CD4-positive, alpha-beta T cell treated with Interleukin-17A for 1 hour (primary cell): ENCODE data around the gene DRAM1.

Experiments used
- DNase-seq: peaks from one replicate; pipeline ENCODE4 v3.0.0-alpha.2; 2020

Gene DRAM1

DNA sequence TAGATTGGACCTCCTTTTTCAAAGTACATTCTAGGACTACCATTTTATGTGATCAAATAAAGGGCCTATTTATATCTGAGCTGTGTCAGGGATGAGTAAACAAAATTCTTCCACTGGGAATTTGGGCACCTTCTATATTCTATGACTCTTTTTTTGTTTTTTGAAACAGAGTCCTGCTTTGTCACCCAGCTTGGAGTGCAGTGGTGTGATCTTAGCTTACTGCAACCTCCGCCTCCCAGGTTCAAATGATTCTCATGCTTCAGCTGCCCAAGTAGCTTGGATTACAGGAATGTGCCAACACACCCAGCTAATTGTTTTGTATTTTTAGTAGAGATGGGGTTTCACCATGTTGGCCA is 64.8 kb downstream of the DRAM1 start:
- no peak for DNase-seq

DNA sequence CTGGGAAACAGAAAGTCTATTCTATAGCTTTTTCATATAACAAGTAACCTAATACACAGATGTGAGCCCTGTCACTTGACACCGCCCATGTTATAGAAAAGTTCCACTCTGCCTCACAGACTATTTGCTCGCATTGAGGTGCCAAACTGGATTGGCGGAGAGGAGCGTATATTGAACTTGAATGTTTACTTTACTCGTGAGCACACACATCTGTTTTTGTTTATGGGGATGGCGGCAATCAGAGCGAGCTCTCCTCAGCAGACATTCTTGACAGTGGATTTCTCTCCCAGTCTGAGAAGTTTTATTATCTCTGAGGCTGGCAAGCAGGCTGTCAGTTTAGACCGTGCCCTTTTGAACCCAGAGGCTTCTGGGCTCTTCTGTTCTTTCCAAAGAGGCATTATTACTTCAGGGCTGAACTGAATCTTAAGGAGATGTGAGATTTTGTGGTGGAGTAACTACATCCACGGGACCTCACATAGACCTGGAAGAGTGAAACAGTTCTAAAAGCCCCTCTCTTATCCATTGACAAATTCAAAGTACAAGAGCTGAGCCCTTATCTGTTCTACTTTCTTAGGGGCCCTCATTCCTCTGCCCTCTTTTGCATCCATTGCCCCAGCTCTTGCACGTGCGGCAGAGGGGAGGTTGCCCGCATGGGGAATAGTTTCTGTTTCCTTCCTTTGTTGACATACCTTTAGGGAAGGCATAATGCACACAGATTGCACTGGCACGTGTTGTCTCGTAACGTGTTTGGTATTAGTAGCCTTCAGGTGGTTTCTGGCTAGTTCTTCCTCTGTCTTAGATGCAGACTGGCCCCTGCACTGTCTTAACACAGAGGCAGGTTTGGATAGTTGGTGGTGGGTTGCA is 68.2 kb downstream of the DRAM1 start:
- no peak for DNase-seq

DNA sequence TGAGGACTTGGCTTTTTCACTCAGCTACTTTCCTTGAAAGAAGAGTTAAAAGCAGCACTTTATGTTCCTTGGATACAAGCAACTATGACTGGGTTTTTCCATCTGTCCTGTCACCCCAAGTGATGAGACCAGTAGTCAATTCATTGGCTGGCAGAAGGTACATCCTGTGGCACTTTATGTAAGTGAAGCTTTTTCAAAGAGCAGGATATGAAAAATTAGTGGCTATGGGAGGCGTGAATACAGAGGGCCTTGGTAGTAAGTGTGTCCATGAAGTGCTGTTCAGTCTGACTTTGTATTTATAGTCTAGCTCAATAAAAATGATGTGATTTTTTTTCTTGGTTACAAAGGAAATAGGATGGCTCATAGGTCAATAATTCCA is 68.8 kb downstream of the DRAM1 start:
- no peak for DNase-seq

DNA sequence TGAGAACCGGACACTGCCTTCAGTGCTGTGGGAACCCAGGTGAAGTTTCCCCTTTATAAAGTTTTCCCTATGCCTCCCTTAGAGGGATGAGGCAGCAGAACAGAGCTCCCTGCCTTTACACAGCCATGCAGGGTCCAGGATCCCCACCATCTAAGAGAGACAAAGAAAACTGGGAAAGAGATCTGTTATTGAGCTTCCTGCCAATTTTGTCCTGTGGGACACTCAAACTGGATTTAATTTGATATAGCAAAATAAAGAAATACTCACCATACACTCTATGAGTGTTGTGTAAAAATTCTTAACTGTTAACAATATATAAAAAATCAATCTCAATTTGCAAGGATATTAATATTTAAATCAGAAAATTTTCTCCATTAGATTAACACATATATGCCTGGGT is 69.9 kb downstream of the DRAM1 start:
- no peak for DNase-seq

DNA sequence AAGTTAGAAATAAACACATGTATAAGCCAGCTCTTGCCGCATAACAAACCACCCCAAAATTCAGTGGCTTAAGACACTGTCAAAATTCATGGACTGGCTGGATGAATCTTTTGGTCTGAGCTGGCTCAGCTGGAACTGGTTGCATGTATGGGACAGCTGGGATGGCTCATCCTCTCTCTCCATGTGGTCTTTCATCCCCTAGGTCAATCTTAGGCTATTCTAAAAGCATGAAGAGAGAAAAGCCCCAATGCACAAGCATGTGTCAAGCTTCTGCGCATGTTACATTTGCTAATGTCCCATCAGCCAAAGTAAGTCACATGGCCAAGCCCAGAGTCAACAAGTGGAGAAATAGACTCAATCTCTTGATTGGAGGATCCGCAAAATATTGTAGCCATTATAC is 71.0 kb downstream of the DRAM1 start:
- DNase-seq, result no peak

DNA sequence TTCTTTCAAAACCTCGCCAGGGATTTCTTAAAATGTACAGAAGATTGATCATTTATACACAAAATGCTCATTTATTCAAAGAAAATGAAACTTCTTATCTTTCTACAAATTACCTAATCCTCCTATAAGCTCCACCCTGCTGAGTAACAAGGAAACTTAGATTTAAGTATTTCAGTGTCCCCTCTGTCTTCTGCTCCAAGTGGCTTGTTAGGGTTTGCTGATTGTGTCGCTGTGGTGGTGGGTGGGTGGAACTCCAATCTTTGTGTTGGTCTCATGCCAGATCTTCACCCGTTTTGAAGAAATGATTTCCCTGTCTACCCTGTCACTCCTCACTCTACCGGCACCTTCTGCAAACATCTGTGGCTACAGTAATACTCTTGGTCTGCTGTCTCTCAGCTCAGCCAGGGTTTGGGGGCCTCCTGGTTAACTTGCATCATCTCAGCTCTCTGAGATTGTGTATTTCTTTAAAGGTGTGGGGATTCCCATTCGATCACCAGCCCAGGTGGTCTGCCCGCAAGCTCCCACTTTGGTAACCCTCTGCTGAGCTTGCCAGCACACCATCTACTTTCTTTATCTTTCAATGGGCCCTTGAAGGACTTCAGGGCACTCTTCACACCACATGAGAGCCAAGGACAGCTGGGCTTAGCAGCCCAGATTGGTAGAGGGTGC is 73.8 kb downstream of the DRAM1 start:
- no peak for DNase-seq

DNA sequence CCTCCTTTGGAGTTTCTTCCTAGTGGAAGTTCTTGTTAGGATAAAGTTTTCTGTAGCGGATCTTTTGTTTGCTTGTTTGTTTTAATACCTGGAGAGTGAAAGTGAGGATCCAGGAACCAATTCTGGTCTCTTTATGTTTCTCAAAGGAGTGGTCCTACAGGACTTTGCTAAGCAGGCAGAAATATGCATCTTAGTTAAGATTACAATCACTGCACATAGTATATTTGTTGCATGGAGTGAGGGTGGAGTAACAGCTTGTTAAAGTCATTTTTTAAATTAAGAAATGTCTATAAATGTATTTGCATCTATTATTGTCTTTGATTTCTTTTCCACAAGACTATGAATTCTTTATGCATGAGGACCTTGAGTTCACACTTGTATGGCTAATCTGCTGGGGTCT is 76.7 kb downstream of the DRAM1 start:
- DNase-seq, result no peak

DNA sequence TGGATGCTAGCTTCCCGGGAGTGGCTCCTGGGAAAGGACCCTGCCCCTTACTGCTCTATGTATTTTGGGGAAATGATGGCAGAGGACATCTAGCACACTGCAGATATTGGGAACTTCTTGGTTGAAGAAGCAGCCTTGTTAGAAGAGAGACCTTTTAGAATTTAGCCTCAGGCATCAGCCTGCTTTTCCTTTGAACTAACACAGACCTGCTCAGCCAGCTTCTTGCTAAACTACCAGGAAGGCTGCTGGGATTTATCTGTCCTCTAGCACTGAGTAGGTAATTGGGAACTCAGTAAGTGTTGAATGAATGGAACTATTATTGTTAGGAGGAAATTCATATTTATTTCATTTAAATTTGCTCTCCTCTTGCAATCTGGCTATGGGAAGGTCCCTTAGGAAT is 77.3 kb downstream of the DRAM1 start:
- DNase-seq, result no peak

DNA sequence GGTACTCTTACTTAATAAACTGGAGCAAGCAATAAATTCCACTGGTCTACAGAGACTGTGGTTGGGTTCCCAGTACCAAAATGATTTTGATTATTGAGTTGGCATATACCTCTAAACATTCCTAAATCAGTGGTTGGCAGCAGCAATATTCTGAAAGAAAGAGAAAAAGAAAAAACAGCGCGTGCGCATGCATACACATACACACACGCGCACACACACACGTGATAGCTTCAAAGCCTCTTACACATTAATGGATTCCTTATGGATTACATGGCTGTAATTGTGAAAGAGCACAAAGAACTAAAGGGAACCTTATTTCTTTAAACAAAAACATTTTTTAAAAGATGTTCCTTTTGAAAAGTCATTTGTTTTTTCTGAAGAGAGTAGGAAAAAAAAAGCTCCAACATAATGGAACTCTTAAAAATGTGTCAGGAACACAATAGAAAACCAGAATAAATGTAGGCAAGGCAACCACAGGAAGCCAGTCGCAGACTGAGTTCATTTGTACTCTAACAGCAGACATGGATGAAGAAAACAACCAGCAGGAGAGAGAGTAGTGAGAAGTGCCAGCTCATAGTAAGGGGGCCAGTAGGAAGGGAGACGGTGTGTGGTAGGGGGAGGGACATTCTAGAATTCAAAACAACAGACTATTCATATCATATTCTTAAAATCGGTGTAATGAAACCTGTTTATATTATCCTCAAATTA is 80.0 kb downstream of the DRAM1 start:
- DNase-seq, result no peak

DNA sequence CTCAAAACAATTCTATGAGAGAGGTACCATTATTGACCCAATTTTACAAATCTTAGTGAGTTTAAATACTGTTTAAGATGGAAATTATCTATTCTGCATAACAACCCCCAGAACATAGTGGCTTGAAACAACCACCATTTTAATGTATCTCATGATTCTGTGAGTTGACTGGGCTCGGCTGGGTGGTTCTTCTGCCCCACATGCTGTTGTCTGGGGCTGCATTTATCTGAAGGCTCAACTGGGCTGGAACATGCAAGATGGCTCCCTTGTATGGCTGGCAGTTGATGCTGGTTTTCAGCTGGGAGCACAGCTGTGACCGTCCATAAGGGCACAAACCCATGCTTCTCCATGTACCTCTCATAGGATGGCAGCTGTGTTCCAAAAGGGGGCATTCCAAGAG is 82.2 kb downstream of the DRAM1 start:
- DNase-seq, result no peak

DNA sequence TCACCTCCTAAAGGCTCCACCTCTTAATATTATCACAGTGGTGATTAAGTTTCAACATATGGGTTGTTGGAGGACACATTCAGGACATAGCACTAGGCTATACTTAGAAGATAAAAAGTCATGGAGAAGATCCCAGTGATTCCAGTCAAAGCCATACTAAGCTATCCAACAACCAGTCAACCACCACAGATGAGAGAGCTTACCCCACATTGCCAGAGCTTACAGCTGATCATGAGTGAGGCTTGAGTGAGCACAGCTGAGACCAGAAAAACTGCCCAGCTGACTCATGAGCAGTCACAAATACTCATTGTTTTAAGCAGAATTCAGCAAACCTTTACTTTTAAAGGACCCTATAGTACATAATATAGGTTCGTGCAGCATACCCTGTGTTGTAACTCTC is 85.1 kb downstream of the DRAM1 start:
- DNase-seq, result no peak

DNA sequence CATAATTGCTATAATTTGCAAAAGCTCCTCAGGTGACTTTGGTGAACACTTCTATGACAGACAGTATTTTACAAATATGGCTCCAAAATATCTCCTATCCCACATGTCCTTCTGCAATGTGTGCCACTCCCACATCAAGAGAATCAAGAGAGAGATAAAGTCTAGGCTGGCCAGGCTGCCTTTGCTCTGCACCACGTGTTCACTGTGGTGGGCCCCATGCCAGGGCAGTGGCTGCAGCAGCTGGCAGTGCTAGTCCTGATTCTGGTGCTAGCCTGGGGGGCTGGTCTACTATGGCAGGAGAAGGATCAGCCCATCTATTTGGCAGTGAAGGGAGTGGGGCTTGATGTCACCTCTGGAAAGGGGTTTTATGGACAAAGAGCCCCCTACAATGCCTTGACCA is 86.3 kb downstream of the DRAM1 start:
- DNase-seq, result no peak

DNA sequence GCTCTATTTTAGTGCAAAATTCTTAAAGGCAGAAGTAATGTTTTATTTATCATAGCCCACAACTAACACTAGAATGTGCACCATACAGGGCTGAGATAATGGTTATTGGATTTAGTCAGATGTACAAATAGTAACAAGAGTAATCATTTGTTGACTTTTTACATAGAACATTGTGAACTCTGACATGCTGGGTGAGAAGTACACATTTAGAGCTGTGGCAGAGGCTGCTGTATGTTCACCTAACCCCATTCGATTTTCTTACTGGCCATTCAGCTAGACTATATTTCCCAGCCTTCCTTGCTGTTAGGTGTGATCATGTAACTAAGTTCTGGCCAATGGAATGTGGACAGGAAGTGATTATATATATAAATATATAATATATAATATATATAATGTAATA is 89.1 kb downstream of the DRAM1 start:
- DNase-seq, result no peak

DNA sequence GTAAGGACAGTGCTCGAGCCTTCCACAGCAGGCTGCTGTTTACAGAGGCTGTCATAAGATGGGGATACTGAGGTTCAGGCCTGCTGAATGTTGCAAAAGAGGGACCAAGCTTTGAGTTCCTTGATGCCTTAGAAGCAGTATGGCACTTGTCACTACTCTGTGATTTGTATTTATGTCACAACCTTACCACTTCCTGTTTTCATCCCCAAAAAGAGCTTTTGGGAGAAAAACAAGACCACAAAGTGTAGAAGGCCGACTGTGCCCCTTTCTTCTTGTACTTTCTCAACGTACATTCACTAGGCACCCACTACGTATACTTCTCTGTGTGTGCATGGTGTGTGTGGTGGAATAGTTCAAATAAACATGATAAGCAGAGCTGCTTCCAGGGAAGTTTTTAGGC is 90.1 kb downstream of the DRAM1 start:
- DNase-seq, result peak; percentile 13

DNA sequence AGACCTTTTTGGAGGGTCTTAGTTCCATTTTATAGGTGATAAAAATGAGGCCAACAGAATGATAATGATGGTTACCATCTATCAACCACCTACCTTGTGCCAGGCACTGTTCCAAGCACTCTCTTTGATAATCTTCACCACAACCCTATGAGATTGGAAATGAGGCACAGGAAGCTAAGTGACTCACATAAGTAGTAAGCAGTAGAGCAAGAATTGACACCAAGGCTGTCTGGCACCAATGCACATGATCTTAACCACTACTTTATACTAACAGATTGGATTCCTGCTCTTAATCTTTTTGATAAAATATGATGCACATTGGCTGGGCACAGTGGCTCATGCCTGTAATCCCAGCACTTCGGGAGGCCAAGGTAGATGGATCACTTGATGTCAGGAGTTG is 91.4 kb downstream of the DRAM1 start:
- DNase-seq, result no peak
